HCT116 (cell line): ENCODE data around the gene ANKRD13D. TPM values are rescaled to one million over a fixed set of nuclear protein-coding genes. Genes with fewer than 3 reads are reported as not detected.

Experiments
- ATAC-seq: fragments of 200-7000 bp; cut with Tn5 transposase; 2 replicates; pipeline ENCODE4 v1.9.1; 2020; ENCODE audit warnings: mild to moderate bottlenecking, moderate library complexity
- BruUV-seq: library from RNA; stranded (reverse); fragments of 400-500 nt; replicated peaks from 2 replicates; lab custom pipeline; 2021; lab: Mats Ljungman, UMichigan
- CTCF ChIA-PET: fragments of 300-600 bp; sonication (Branson Sonifier 250); formaldehyde crosslinking; loops from one replicate; lab custom pipeline; 2021; ENCODE audit warnings: antibody characterized with exemption; lab: Charles Lee
- POLR2A ChIA-PET: fragments of 300-600, 350-600 bp; sonication (Branson Sonifier 250); formaldehyde crosslinking; loops from one replicate; lab custom pipeline; 2021; ENCODE audit warnings: antibody characterized with exemption; lab: Charles Lee
- RAD21 ChIA-PET, 2 experiments: fragments of 300-600 bp; sonication (Branson Sonifier 250); formaldehyde crosslinking; loops; one replicate each; lab custom pipeline; 2023; ENCODE audit warnings: low total read pairs in 2 of 2; ENCODE audit not compliant: uncharacterized antibody in 2 of 2, unreplicated experiment in 2 of 2, low non-redundant PET in 1 of 2; lab: Charles Lee
- DNase-seq: peaks from one replicate; pipeline ENCODE4 v3.0.0-alpha.2; 2010; ENCODE audit warnings: low read depth, low spot score
- H2AFZ ChIP-seq: fragments of 200-600 bp; shearing (Covaris generic), sonication (generic); 2 replicates; pipeline ENCODE4 v1.6.1; 2017; ENCODE audit warnings: low read depth, mixed run types, mixed read lengths, antibody characterized with exemption, low read length; ENCODE audit not compliant: poor library complexity, severe bottlenecking
- H3K27ac ChIP-seq: 2 replicates; pipeline ENCODE4 v1.5.1; 2012; ENCODE audit warnings: low read depth, low read length
- H3K27me3 ChIP-seq: fragments of 200-600 bp; sonication (generic); 2 replicates; pipeline ENCODE4 v1.6.1; 2016; ENCODE audit warnings: mixed run types, low read length, mixed read lengths; ENCODE audit not compliant: insufficient read depth
- H3K36me3 ChIP-seq, 2 experiments: fragments of 200-500 bp in 1 of 2; fragments of 200-600 bp in 1 of 2; sonication (Bioruptor generic) in 1 of 2; sonication (generic) in 1 of 2; 2 replicates each; pipeline versions ENCODE4 v1.5.1 to v1.6.1; 2014 to 2016; ENCODE audit warnings: low read length in 2 of 2, inconsistent platforms in 1 of 2, mixed read lengths in 1 of 2, mixed run types in 1 of 2; ENCODE audit not compliant: insufficient read depth in 2 of 2, control insufficient read depth in 1 of 2
- H3K4me1 ChIP-seq, 2 experiments: fragments of 200-600 bp in 1 of 2; sonication (generic) in 1 of 2; 2 replicates each; pipeline versions ENCODE4 v1.5.1 to v1.6.1; 2012 to 2017; ENCODE audit warnings: low read length in 2 of 2, inconsistent platforms in 1 of 2, mild to moderate bottlenecking in 1 of 2, mixed read lengths in 1 of 2, mixed run types in 1 of 2, moderate library complexity in 1 of 2; ENCODE audit not compliant: insufficient read depth in 2 of 2, control insufficient read depth in 1 of 2
- H3K4me2 ChIP-seq: fragments of 200-600 bp; sonication (generic); 2 replicates; pipeline ENCODE4 v1.6.1; 2017; ENCODE audit warnings: mixed run types, low read length, mixed read lengths
- H3K4me3 ChIP-seq, 2 experiments: fragments of 200-600 bp in 1 of 2; sonication (generic) in 1 of 2; replicated peaks in 1 of 2; 2 replicates each; pipeline ENCODE4 v1.5.1; 2011 to 2016; ENCODE audit warnings: low read length in 2 of 2, control low read depth in 1 of 2, low read depth in 1 of 2, mild to moderate bottlenecking in 1 of 2, mixed read lengths in 1 of 2, mixed run types in 1 of 2
- H3K79me2 ChIP-seq: fragments of 200-600 bp; sonication (generic); 2 replicates; pipeline ENCODE4 v1.6.1; 2017; ENCODE audit warnings: mild to moderate bottlenecking, mixed run types, low read length, moderate library complexity, mixed read lengths; ENCODE audit not compliant: insufficient read depth
- H3K9ac ChIP-seq: fragments of 200-600 bp; sonication (generic); 2 replicates; pipeline ENCODE4 v1.6.1; 2016; ENCODE audit warnings: low read length, mixed read lengths
- H3K9me2 ChIP-seq: fragments of 200-600 bp; sonication (generic), shearing (Covaris generic); 2 replicates; pipeline ENCODE4 v1.6.1; 2017; ENCODE audit warnings: mixed run types, mild to moderate bottlenecking, moderate library complexity; ENCODE audit not compliant: insufficient read depth
- H3K9me3 ChIP-seq, 2 experiments: fragments of 200-500 bp in 1 of 2; fragments of 200-600 bp in 1 of 2; sonication (Bioruptor generic) in 1 of 2; sonication (generic) in 1 of 2; 2 replicates each; pipeline ENCODE4 v1.6.1; 2014 to 2017; ENCODE audit warnings: low read length in 2 of 2, mixed read lengths in 2 of 2, inconsistent platforms in 1 of 2, low read depth in 1 of 2, mild to moderate bottlenecking in 1 of 2, mixed run types in 1 of 2, moderate library complexity in 1 of 2; ENCODE audit not compliant: control insufficient read depth in 1 of 2, insufficient read depth in 1 of 2
- H4K20me1 ChIP-seq: fragments of 200-600 bp; sonication (generic), shearing (Covaris generic); 2 replicates; pipeline ENCODE4 v1.6.1; 2017; ENCODE audit warnings: mixed run types, mild to moderate bottlenecking, moderate library complexity; ENCODE audit not compliant: insufficient read depth
- CTCF ChIP-seq, 3 experiments: fragments of 200-600 bp in 1 of 3; sonication (generic) in 1 of 3; IDR thresholded peaks in 2 of 3; conservative IDR thresholded peaks in 1 of 3; 2 replicates each; pipeline ENCODE4 v1.5.1; 2012 to 2017; ENCODE audit warnings: low read depth in 2 of 3, low read length in 2 of 3, antibody characterized with exemption in 1 of 3, borderline replicate concordance in 1 of 3, control low read depth in 1 of 3, mild to moderate bottlenecking in 1 of 3, mixed read lengths in 1 of 3, mixed run types in 1 of 3, moderate library complexity in 1 of 3; ENCODE audit not compliant: insufficient read depth in 1 of 3
- EGR1 ChIP-seq: IDR thresholded peaks from 2 replicates; pipeline ENCODE4 v1.6.1; 2012; ENCODE audit warnings: low read depth
- EZH2 ChIP-seq: fragments of 200-600 bp; sonication (generic); IDR thresholded peaks from 2 replicates; pipeline ENCODE4 v1.6.1; 2017; ENCODE audit warnings: antibody characterized with exemption, mixed run types
- EZH2phosphoT487 ChIP-seq: fragments of 200-600 bp; IDR thresholded peaks from 2 replicates; pipeline ENCODE4 v1.6.1; 2018; ENCODE audit warnings: antibody characterized with exemption, borderline replicate concordance
- FOSL1 ChIP-seq: IDR thresholded peaks from 2 replicates; pipeline ENCODE4 v1.6.1; 2012; ENCODE audit warnings: low read depth
- JUND ChIP-seq: IDR thresholded peaks from 2 replicates; pipeline ENCODE4 v1.6.1; 2012
- MAX ChIP-seq: IDR thresholded peaks from 2 replicates; pipeline ENCODE4 v1.6.1; 2012
- POLR2A ChIP-seq: IDR thresholded peaks from 2 replicates; pipeline ENCODE4 v1.7.0; 2011; ENCODE audit warnings: borderline replicate concordance; ENCODE audit not compliant: insufficient read depth, insufficient read length; ENCODE audit errors: extremely low read depth
- SIN3A ChIP-seq: IDR thresholded peaks from 2 replicates; pipeline ENCODE4 v1.6.1; 2012; ENCODE audit warnings: low read depth
- SP1 ChIP-seq: IDR thresholded peaks from 2 replicates; pipeline ENCODE4 v1.6.1; 2012; ENCODE audit warnings: low read depth
- SRF ChIP-seq: IDR thresholded peaks from 2 replicates; pipeline ENCODE4 v1.6.1; 2012; ENCODE audit warnings: low read depth
- TCF7L2 ChIP-seq: IDR thresholded peaks from 2 replicates; pipeline ENCODE4 v1.7.0; 2011; ENCODE audit warnings: borderline replicate concordance, inconsistent platforms; ENCODE audit not compliant: insufficient read depth, insufficient read length; ENCODE audit errors: extremely low read depth
- ZBTB33 ChIP-seq: IDR thresholded peaks from 2 replicates; pipeline ENCODE4 v1.6.1; 2011; ENCODE audit warnings: mild to moderate bottlenecking, low read length, moderate library complexity; ENCODE audit not compliant: insufficient replicate concordance; ENCODE audit errors: extremely low read depth
- ZFX ChIP-seq: fragments of 450-650 bp; IDR thresholded peaks from 2 replicates; pipeline ENCODE4 v1.6.1; 2017
- ZNF274 ChIP-seq: fragments of 200-500 bp; sonication (Bioruptor generic); IDR thresholded peaks from 2 replicates; pipeline ENCODE4 v1.6.1; 2014; ENCODE audit warnings: mild to moderate bottlenecking, low read depth, low read length, inconsistent platforms
- intact Hi-C: fragments of 100-400 bp; cut with micrococcal nuclease; formaldehyde crosslinking; loops from 2 replicates; pipeline ENCODE4 v1.10.0; 2022
- total RNA-seq: library from RNA; stranded (reverse); gene quantifications from one replicate; pipeline ENCODE4 v1.2.1, GENCODE V29; 2021; ENCODE audit not compliant: unreplicated experiment

ANKRD13D gene
- total RNA-seq, 1 experiment from 2014 or later = 61.1 TPM

GRCh38 chr11:67280341-67280787, 8.7 kb upstream of the ANKRD13D start:
- Histone ChIP-seq H3K4me3 (no peak overlapping the region), H3K4me2 (no peak overlapping the region), H3K27ac (no peak overlapping the region), H3K27me3 (no peaks in the 10 kb centered on the region), H4K20me1 (no peaks in the 10 kb centered on the region), H3K36me3 (peaks cover 25 to 45% of the 10 kb centered on the region in 2 experiments), H3K9ac (no peak overlapping the region), H3K79me2 (peaks cover 31% of the 10 kb centered on the region), H3K9me2 (no peaks in the 10 kb centered on the region), H3K9me3 (no peaks in the 10 kb centered on the region), H3K4me1 (peaks cover 4 to 19% of the 10 kb centered on the region in 2 experiments), H2AFZ (no peak overlapping the region)
- ChIA-PET POLR2A (no interaction called here), RAD21 (no interaction called here), CTCF (no interaction called here)
- ATAC-seq (no peak), DNase-seq (no peak)
- BruUV-seq = no TSS peak
- intact Hi-C loops = no loop called here
- no peak for TF ChIP-seq FOSL1
- TF ChIP-seq EGR1 = no peak
- TF ChIP-seq EZH2phosphoT487 = no peak
- no peak for TF ChIP-seq ZFX
- TF ChIP-seq JUND = no peak
- TF ChIP-seq POLR2A = no peak
- no peak for TF ChIP-seq TCF7L2
- TF ChIP-seq SP1 = no peak
- TF ChIP-seq SRF = no peak
- no peak for TF ChIP-seq ZNF274
- no peak for TF ChIP-seq MAX
- no peak for TF ChIP-seq EZH2
- TF ChIP-seq SIN3A = no peak
- TF ChIP-seq ZBTB33 = no peak
- no peak for TF ChIP-seq CTCF (IDR thresholded peaks at IDR 0.05 in 2 of 3, conservative IDR thresholded peaks at IDR 0.05 in 1 of 3; ENCODE audit: borderline replicate concordance in 1 of 3, insufficient read depth in 1 of 3, low read depth in 2 of 3, low read length in 2 of 3)
